HEK293T (cell line): ENCODE results near the gene OLFM1.
"Not testable (repeated sequence)": the region's sequence is repeated elsewhere in the genome, so short reads cannot be mapped to it uniquely, and the experiment has no call there.

Source experiments
- ARNT ChIP-seq: fragments of 450-650 bp; IDR thresholded peaks from 2 replicates; pipeline ENCODE4 v1.6.1; 2017; ENCODE audit warnings: mild to moderate bottlenecking
- ELF4 ChIP-seq: fragments of 450-650 bp; IDR thresholded peaks from 2 replicates; pipeline ENCODE4 v1.6.1; 2017; ENCODE audit warnings: antibody characterized with exemption
- FOXA1 ChIP-seq: fragments of 450-650 bp; IDR thresholded peaks from 2 replicates; pipeline ENCODE4 v1.6.1; 2016; ENCODE audit warnings: mild to moderate bottlenecking
- LEF1 ChIP-seq: fragments of 450-650 bp; IDR thresholded peaks from 2 replicates; pipeline ENCODE4 v1.6.1; 2017; ENCODE audit warnings: mild to moderate bottlenecking, borderline replicate concordance
- SUZ12 ChIP-seq: fragments of 450-650 bp; IDR thresholded peaks from 2 replicates; pipeline ENCODE4 v1.6.1; 2016; ENCODE audit warnings: mild to moderate bottlenecking

DNA sequence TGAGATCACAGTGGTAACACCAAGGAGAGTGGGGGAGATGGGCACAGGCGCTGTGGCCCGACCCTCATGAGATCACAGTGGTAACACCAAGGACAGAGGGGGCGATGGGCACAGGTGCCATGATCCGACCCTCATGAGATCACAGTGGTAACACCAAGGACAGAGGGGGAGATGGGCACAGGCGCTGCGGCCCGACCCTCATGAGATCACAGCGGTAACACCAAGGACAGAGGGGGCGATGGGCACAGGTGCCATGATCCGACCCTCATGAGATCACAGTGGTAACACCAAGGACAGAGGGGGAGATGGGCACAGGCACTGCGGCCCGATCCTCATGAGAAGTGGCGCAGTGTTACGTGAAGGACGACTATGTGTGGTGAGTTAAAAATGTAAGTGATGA, 75.1 kb downstream of the OLFM1 start:
- TF ChIP-seq ELF4, SUZ12, FOXA1, LEF1, ARNT: not testable (repeated sequence)
